Stimulated activated effector memory CD8-positive, alpha-beta T cell treated with anti-CD3 and anti-CD28 coated beads, Interleukin-12 subunit alpha, Interleukin-12 subunit beta, amount 100 ng/mL, for 72 hours (primary cell): ENCODE data around the gene PRKAG1.

Source experiments
- ATAC-seq: fragments of 150-1000 bp; cut with Tn5 transposase; 2 replicates; pipeline ENCODE4 v1.10.0; 2021
- DNase-seq, 2 donors: peaks; one replicate each; pipeline ENCODE4 v3.0.0; 2021 to 2022; ENCODE audit warnings: low spot score in 2 of 2
- H3K27ac Mint-ChIP-seq: one replicate; pipeline ENCODE4 v1.8.0; 2022; ENCODE audit warnings: mild to moderate bottlenecking, mixed read lengths
- H3K36me3 Mint-ChIP-seq: one replicate; pipeline ENCODE4 v1.8.0; 2022; ENCODE audit warnings: mild to moderate bottlenecking, mixed read lengths
- H3K4me1 Mint-ChIP-seq: one replicate; pipeline ENCODE4 v1.8.0; 2022; ENCODE audit warnings: mixed read lengths
- H3K4me3 Mint-ChIP-seq: one replicate; pipeline ENCODE4 v1.8.0; 2022; ENCODE audit warnings: mild to moderate bottlenecking, mixed read lengths
- H3K9me3 Mint-ChIP-seq: one replicate; pipeline ENCODE4 v1.8.0; 2022; ENCODE audit warnings: mixed read lengths

The PRKAG1 gene

GRCh38 chr12:48977290-48978281 is 41.0 kb downstream of the PRKAG1 start:
- peak; percentile 75 for ATAC-seq
- H3K4me1 Mint-ChIP-seq = peaks cover 76% of the 10 kb centered on the region
- H3K9me3 Mint-ChIP-seq = no peaks in the 10 kb centered on the region
- peaks cover 14% of the 10 kb centered on the region for H3K36me3 Mint-ChIP-seq
- H3K27ac Mint-ChIP-seq = peak overlapping the region; percentile 89
- H3K4me3 Mint-ChIP-seq = peak overlapping the region; percentile 80
- DNase-seq = peak; percentile 81 to 90

- peak in 1 of 2 donors; percentile 70 for DNase-seq
- Mint-ChIP-seq H3K27ac (no peak overlapping the region), H3K4me3 (no peak overlapping the region), H3K4me1 (peaks cover 74% of the 10 kb centered on the region), H3K36me3 (peaks cover 6% of the 10 kb centered on the region), H3K9me3 (no peaks in the 10 kb centered on the region)
- ATAC-seq = no peak
Measured at GRCh38 chr12:48973941-48974673, 44.5 kb downstream of the PRKAG1 start.

GRCh38 chr12:48973531-48973930 is 45.0 kb downstream of the PRKAG1 start:
- Mint-ChIP-seq H3K27ac (no peak overlapping the region), H3K4me3 (no peak overlapping the region), H3K9me3 (no peaks in the 10 kb centered on the region), H3K36me3 (peaks cover 6% of the 10 kb centered on the region), H3K4me1 (peaks cover 73% of the 10 kb centered on the region)
- no peak for ATAC-seq
- no peak for DNase-seq

- ATAC-seq = no peak
- peaks cover 6% of the 10 kb centered on the region for H3K36me3 Mint-ChIP-seq
- no peaks in the 10 kb centered on the region for H3K9me3 Mint-ChIP-seq
- peaks cover 69% of the 10 kb centered on the region for H3K4me1 Mint-ChIP-seq
- no peak overlapping the region for H3K4me3 Mint-ChIP-seq
- DNase-seq = no peak
- no peak overlapping the region for H3K27ac Mint-ChIP-seq
Measured at GRCh38 chr12:48972952-48973483, 45.6 kb downstream of the PRKAG1 start.

GRCh38 chr12:48972213-48972951 is 46.2 kb downstream of the PRKAG1 start:
- H3K27ac Mint-ChIP-seq = peak overlapping the region; percentile 26
- DNase-seq = peak; percentile 55 to 72

GRCh38 chr12:48970702-48971334 is 47.8 kb downstream of the PRKAG1 start:
- ATAC-seq (no peak), DNase-seq (no peak)
- peaks cover 55% of the 10 kb centered on the region for H3K4me1 Mint-ChIP-seq
- peak overlapping the region; percentile 78 for H3K4me3 Mint-ChIP-seq
- H3K9me3 Mint-ChIP-seq = no peaks in the 10 kb centered on the region
- H3K27ac Mint-ChIP-seq = no peak overlapping the region
- H3K36me3 Mint-ChIP-seq = no peaks in the 10 kb centered on the region

More at GRCh38 chr12:48972213-48972951, 46.2 kb downstream of the PRKAG1 start:
- no peaks in the 10 kb centered on the region for H3K9me3 Mint-ChIP-seq
- H3K4me1 Mint-ChIP-seq = peaks cover 63% of the 10 kb centered on the region
- no peaks in the 10 kb centered on the region for H3K36me3 Mint-ChIP-seq
- ATAC-seq = peak; percentile 77
- peak overlapping the region; percentile 78 for H3K4me3 Mint-ChIP-seq

GRCh38 chr12:48969833-48970701 is 48.5 kb downstream of the PRKAG1 start:
- Mint-ChIP-seq H3K4me1 (peaks cover 55% of the 10 kb centered on the region), H3K27ac (no peak overlapping the region), H3K4me3 (peak overlapping the region; percentile 78), H3K9me3 (no peaks in the 10 kb centered on the region), H3K36me3 (no peaks in the 10 kb centered on the region)
- ATAC-seq (peak; percentile 36), DNase-seq (peak in 1 of 2 donors; percentile 22)

- peaks cover 53% of the 10 kb centered on the region for H3K4me1 Mint-ChIP-seq
- no peak for ATAC-seq
- no peak for DNase-seq
- H3K9me3 Mint-ChIP-seq = no peaks in the 10 kb centered on the region
- H3K27ac Mint-ChIP-seq = no peak overlapping the region
- peak overlapping the region; percentile 78 for H3K4me3 Mint-ChIP-seq
- H3K36me3 Mint-ChIP-seq = no peaks in the 10 kb centered on the region
Measured at GRCh38 chr12:48969160-48969771, 49.3 kb downstream of the PRKAG1 start.

- Mint-ChIP-seq H3K36me3 (no peaks in the 10 kb centered on the region), H3K9me3 (no peaks in the 10 kb centered on the region), H3K4me1 (peaks cover 45% of the 10 kb centered on the region), H3K27ac (no peak overlapping the region), H3K4me3 (no peak overlapping the region)
- ATAC-seq (no peak), DNase-seq (no peak)
Measured at GRCh38 chr12:48968467-48968866, 50.1 kb downstream of the PRKAG1 start.

- no peak for DNase-seq
- no peak overlapping the region for H3K4me3 Mint-ChIP-seq
- no peaks in the 10 kb centered on the region for H3K36me3 Mint-ChIP-seq
- H3K4me1 Mint-ChIP-seq = peaks cover 40% of the 10 kb centered on the region
- no peak for ATAC-seq
- no peaks in the 10 kb centered on the region for H3K9me3 Mint-ChIP-seq
- H3K27ac Mint-ChIP-seq = no peak overlapping the region
Measured at GRCh38 chr12:48967991-48968390, 50.6 kb downstream of the PRKAG1 start.

GRCh38 chr12:48966177-48966895 is 52.2 kb downstream of the PRKAG1 start:
- no peak for ATAC-seq
- Mint-ChIP-seq H3K9me3 (no peaks in the 10 kb centered on the region), H3K36me3 (no peaks in the 10 kb centered on the region), H3K4me1 (peaks cover 23% of the 10 kb centered on the region), H3K27ac (peak overlapping the region; percentile 2), H3K4me3 (no peak overlapping the region)
- no peak for DNase-seq

- H3K27ac Mint-ChIP-seq = no peak overlapping the region
- H3K4me1 Mint-ChIP-seq = peaks cover 14% of the 10 kb centered on the region
- H3K36me3 Mint-ChIP-seq = no peaks in the 10 kb centered on the region
- no peak overlapping the region for H3K4me3 Mint-ChIP-seq
- ATAC-seq (peak; percentile 35), DNase-seq (no peak)
- H3K9me3 Mint-ChIP-seq = no peaks in the 10 kb centered on the region
Measured at GRCh38 chr12:48965298-48965838, 53.2 kb downstream of the PRKAG1 start.

GRCh38 chr12:48961801-48962200 is 56.8 kb downstream of the PRKAG1 start:
- ATAC-seq = no peak

More at GRCh38 chr12:48961801-48962200, 56.8 kb downstream of the PRKAG1 start:
- Mint-ChIP-seq H3K27ac (no peak overlapping the region), H3K4me3 (no peak overlapping the region), H3K4me1 (peaks cover 13% of the 10 kb centered on the region), H3K9me3 (no peaks in the 10 kb centered on the region), H3K36me3 (peaks cover 1% of the 10 kb centered on the region)
- no peak for DNase-seq
